ENCODE measurements around the gene ZNF793. TPM values are rescaled to one million over a fixed set of nuclear protein-coding genes. Genes with fewer than 3 reads are reported as not detected.
A peak's percentile ranks its signal among the peaks of the same experiment; 100 is the strongest.

ZNF793 gene
- total and polyA plus RNA-seq, 12 donors: 1.6 to 10.7 (median 6.0) TPM

GRCh38 chr19:37484406-37485168 lies 22.2 kb upstream of the ZNF793 start:
- no peak for TF ChIP-seq POLR2A (IDR thresholded peaks at IDR 0.05)
- TF ChIP-seq CTCF (IDR thresholded peaks at IDR 0.05): no peak
- 93 to 98% (median 96%) methylated on average over 8 of the region's 8 CpGs for WGBS, 4 donors
- Histone ChIP-seq H3K27ac (no peak overlapping the region), H3K4me3 (peak overlapping the region in 1 of 4 donors; percentile 23), H3K27me3 (no peaks in the 10 kb centered on the region), H3K4me1 (replicated peaks in 1 of 2) (no peaks in the 10 kb centered on the region), H3K9me3 (replicated peaks in 1 of 3) (peaks cover 12 to 87% (median 19%) of the 10 kb centered on the region in 3 donors), H3K36me3 (replicated peaks in 1 of 2) (no peaks in the 10 kb centered on the region)
- intact Hi-C loops (cut with DNase I): no loop called here
- no peak for DNase-seq

- no peaks in the 10 kb centered on the region for H3K36me3 ChIP-seq (replicated peaks in 1 of 2)
- H3K9me3 ChIP-seq (replicated peaks in 1 of 3): peaks cover 2 to 31% (median 7%) of the 10 kb centered on the region in 3 donors
- 65 to 69% (median 67%) methylated on average over 3 of the region's 3 CpGs for WGBS, 4 donors
- no peaks in the 10 kb centered on the region for H3K4me1 ChIP-seq (replicated peaks in 1 of 2)
- TF ChIP-seq POLR2A (IDR thresholded peaks at IDR 0.05) (no peak), CTCF (IDR thresholded peaks at IDR 0.05) (no peak)
- no peak overlapping the region for H3K4me3 ChIP-seq
- no peak for DNase-seq
- no peak overlapping the region for H3K27ac ChIP-seq
- no peaks in the 10 kb centered on the region for H3K27me3 ChIP-seq
- intact Hi-C loops (cut with DNase I): no loop called here
Measured at GRCh38 chr19:37492213-37492612, 14.5 kb upstream of the ZNF793 start.

- no peaks in the 10 kb centered on the region for H3K27me3 ChIP-seq
- peaks cover 3 to 13% of the 10 kb centered on the region in 2 donors for H3K4me1 ChIP-seq (replicated peaks in 1 of 2)
- intact Hi-C loops (cut with DNase I): no loop called here
- peak overlapping the region; percentile 86 to 95 (median 94) for H3K27ac ChIP-seq
- H3K9me3 ChIP-seq (replicated peaks in 1 of 3): no peaks in the 10 kb centered on the region
- peak overlapping the region; percentile 43 to 89 (median 52) for H3K4me3 ChIP-seq
- H3K36me3 ChIP-seq (replicated peaks in 1 of 2): no peaks in the 10 kb centered on the region
- WGBS, 4 donors: 2 to 3% (median 3%) methylated on average over 9 to 12 of the region's 12 CpGs
- DNase-seq: peak in 1 of 7 donors; percentile 6
- TF ChIP-seq CTCF (IDR thresholded peaks at IDR 0.05): no peak
- no peak for TF ChIP-seq POLR2A (IDR thresholded peaks at IDR 0.05)
Measured at GRCh38 chr19:37505958-37506386, 767 bp upstream of the ZNF793 start.

GRCh38 chr19:37507167-37507464 lies 377 bp downstream of the ZNF793 start:
- Histone ChIP-seq H3K9me3 (replicated peaks in 1 of 3) (no peaks in the 10 kb centered on the region), H3K4me1 (replicated peaks in 1 of 2) (peaks cover 3 to 13% of the 10 kb centered on the region in 2 donors), H3K27ac (peak overlapping the region in 4 of 5 donors; percentile 86 to 94 (median 93)), H3K4me3 (peak overlapping the region; percentile 43 to 89 (median 52)), H3K36me3 (replicated peaks in 1 of 2) (no peaks in the 10 kb centered on the region), H3K27me3 (no peaks in the 10 kb centered on the region)
- no peak for TF ChIP-seq POLR2A (IDR thresholded peaks at IDR 0.05)
- TF ChIP-seq CTCF (IDR thresholded peaks at IDR 0.05): peak in 1 of 6 experiments; percentile 6
- DNase-seq: no peak
- intact Hi-C loops (cut with DNase I): no loop called here
- WGBS, 4 donors: 0 to 5% (median 2%) methylated on average over 7 to 9 of the region's 9 CpGs

Measured in adrenal gland (tissue), 12 donors.